Colon (tissue), 2 donors: Measurements from ENCODE around the gene KRT17.
"Not testable (repeated sequence)": the region's sequence is repeated elsewhere in the genome, so short reads cannot be mapped to it uniquely, and the experiment has no call there.

Experiments
- FAIRE-seq: peaks from 2 replicates; lab custom pipeline; 2012; peaks lifted over from hg19 to GRCh38; lab: Jason Lieb, UNC
- donor health status: control.
- donor health status: control.

Gene KRT17

DNA sequence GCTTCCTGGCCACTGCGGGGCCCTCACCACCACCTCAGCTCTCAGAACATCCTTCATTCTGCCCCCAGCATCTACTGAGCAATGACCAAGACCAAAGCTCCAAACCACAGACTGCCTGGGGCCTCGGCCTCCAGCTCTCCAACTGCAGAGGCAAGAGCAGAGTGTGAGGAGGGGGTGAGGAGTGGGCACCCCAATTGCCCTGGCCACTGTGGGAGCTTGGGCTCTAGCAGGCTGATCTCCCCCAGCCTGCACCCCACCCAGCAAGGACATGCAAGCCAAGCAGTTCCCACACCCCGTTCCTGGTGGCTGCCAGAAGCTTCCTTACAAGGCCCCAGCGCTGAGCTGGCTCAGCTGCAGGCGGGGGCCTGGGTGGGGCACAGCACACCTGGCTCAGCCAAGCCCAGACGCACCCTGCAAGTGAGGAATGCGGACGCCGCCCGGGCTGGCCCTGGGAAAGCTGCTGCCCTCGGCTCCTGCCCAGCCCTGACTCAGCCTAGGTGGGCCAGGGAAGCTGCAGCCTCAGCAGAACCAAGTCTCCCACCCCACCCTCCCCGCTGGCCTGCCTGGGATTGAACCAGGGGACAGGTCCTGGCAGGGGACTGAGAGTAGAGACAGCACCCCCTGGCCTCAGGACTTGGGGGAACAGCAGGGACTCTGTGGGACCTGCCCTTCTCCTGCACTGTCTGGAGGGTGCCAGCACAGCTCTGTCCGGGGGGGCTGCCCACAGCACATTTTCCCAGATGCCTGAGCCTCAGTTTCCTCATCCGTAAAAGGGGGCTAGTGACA lies 29.7 kb upstream of the KRT17 start:
- no peak for FAIRE-seq

- no peak for FAIRE-seq
Observed at GRCh38 chr17:41653421-41653820, 29.0 kb upstream of the KRT17 start.

- FAIRE-seq, result no peak
Observed at GRCh38 chr17:41652461-41652970, 28.1 kb upstream of the KRT17 start.

- FAIRE-seq, result no peak
Observed at GRCh38 chr17:41651625-41652460, 27.5 kb upstream of the KRT17 start.

DNA sequence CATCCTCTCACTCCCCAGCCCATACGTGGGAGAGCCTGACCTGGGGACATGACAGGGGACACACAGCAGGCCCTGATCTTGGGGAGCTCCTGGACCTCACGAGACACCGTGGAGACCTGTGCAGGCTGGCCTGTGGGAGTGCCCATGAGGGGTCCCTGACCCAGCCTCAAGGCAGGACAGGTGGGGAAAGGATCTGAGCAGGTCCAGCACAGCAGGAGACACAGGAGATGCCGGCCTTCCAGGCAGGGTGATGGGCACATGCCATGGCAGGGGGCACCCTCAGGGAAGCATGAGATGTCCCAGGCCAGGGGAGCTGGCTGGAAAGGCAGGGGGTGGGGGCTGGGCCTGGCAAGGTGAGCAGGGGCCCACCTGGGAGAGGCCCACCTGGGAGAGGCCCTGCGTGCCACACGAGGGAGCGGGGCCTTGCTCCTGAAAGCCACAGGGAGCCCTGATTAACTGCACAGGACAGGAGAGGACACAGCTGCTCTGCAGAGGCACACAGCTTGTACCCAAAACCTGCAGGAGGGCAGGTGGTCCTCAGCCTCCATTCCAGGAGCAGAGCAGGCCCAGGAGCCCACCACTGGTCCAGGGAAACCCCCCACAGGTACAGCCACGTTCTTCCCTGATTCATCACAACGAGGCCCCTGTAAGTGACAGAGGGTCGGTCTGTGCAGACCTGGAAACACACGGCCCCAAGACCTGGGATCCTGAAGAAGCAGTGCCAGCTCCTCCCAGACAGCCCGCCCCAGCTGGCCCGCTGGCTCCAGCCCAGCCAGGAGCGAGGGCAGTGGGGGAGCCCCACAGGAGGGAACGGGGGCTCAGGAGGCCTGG lies 26.6 kb upstream of the KRT17 start:
- FAIRE-seq, result no peak

GRCh38 chr17:41649923-41650519 lies 25.6 kb upstream of the KRT17 start:
- FAIRE-seq, result no peak

DNA sequence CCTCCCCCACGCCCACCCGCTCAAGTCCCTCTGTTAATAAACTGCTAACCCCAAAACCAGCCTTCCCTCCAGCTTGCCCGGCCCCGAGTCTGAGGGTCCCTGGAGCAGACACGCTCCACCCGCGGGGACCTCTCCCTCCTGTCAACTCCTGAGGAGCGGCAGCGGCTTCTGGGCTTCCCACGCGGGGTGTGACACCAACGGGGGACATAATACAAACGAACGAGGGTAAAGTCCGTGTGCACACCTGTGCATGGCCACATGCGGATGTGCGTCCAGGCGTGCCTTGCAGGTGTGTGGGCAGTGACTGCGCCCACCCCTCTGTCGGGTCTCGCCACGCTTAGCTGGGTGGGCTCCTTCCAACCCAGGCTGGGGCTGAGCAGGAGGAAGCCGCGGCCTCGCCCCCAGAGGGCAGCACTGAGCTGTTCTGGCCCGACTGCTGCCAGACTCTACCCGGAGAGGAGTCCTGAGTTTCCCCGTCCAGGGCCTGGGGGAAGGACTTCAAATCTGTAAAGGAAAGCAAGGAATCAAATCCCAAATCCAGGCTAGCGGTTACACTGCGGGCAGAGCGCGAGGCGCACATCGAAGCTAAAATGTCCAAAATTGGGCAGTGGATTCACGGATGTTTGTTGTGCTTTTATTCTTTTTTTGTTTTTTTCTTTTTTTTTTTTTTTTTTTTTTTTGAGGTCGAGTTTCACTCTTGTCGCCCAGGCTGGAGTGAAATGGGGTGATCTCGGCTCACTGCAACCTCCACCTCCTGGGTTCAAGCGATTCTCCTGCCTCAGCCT lies 24.2 kb upstream of the KRT17 start:
- no peak for FAIRE-seq

DNA sequence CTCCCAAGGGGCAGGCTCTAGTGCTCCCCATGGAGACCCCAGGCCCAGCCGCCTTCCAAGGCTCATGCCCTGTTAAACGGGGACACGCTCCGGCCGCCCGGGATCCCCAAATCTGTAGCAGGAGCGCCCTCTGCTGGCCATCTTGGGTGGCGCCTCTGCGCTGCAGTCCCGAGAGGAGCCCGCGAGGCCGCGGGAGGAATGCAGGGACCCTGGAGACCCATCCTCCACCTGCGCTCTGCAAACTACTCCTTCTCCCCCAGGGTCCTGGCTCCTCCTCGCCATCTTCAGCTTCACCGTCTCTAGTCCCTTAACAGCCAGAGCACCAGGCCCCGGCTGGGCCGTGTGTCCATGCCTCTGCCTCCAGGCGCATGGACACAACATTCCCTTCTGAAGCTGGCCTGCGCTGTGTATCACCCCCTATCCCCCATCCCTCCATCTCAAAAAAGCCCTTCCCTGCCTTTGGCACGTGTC lies 23.6 kb upstream of the KRT17 start:
- no peak for FAIRE-seq

DNA sequence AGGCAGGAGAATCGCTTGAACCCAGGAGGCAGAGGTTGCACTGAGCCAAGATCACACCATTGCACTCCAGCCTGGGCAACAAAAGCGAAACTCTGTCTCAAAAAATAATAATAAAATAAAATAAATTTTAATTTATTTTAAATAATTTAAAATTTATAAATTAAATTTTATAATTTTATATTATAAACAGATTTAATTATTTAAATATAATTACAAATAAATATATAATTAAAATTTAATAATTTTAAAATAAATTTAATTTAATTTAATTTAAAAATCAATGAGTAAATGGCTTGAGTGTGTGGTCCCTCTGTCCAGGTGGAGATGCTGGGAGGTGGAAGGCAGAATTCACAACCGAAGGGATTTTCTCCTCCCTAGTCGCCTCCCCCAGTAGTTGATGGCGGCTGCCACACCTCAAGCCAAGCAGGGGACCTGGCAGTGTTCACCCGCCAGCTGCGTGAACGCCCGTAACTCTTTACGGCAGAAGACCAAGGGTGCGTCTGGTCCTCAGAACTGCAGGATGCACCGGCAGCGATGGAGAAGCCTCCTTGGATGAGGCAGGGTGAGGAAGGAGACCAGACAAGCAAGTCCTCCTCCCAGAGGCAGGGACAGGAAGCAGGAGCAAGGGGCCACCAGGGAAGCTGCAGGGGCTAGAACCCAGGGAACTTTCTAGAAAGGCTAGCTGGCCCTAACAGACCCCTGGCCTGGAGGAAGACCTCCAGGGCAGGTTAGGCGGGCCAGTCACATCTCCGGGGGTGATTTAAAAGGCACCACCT lies 22.9 kb upstream of the KRT17 start:
- FAIRE-seq, result no peak

- no peak for FAIRE-seq
Observed at GRCh38 chr17:41642252-41643156, 18.1 kb upstream of the KRT17 start.

GRCh38 chr17:41640596-41640995 lies 16.2 kb upstream of the KRT17 start:
- FAIRE-seq, result not testable (repeated sequence)

GRCh38 chr17:41639492-41640473 lies 15.4 kb upstream of the KRT17 start:
- FAIRE-seq, result no peak

DNA sequence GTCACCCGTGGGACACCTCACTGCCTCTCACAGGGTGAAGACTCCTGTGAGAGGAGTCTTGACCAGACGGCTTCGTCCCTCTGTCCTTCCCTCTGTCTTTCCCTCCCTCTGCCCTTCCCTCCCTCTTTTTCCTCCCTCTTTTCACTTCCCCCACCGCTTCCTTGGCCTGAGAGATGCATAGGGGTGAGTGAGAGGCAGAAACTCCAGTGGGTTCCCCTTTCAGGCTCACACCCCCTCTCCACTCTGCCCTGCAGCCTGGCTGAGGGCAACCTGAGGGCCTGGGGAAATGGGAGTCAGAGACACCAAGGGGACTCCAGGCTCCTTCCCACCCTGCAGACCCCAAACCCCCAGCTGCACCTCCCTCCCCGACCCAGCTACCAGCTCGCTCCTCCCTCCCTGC lies 14.6 kb upstream of the KRT17 start:
- no peak for FAIRE-seq

- FAIRE-seq, result no peak
Observed at GRCh38 chr17:41638194-41638593, 13.8 kb upstream of the KRT17 start.

DNA sequence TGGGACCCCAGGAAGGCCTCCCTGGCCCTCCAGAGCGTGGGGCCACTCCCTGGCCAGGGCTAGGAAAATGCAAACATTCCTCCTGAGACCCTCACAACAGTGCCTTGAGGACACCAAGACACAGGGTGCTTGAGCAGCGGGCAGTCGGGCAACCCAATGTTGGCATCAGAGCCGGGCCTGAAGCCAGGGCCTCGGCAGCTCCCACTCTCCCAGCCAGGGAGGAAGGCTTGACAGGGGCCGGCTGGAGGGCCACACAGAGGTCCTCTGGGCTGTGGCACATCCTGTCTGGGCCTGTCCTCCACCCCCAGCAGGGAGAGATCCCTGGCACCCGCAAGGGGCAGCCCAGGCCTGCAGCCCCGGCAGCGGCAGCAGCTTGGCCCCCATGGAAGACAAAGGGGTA lies 12.3 kb upstream of the KRT17 start:
- FAIRE-seq, result no peak

- FAIRE-seq, result no peak
Observed at GRCh38 chr17:41635121-41636097, 11.0 kb upstream of the KRT17 start.

- no peak for FAIRE-seq
Observed at GRCh38 chr17:41634639-41635038, 10.3 kb upstream of the KRT17 start.
